GM13977 (cell line): Measurements from ENCODE around the gene PSG6.
"Not testable (repeated sequence)": the region's sequence is repeated elsewhere in the genome, so short reads cannot be mapped to it uniquely, and the experiment has no call there.

Experiments
- DNase-seq: peaks from one replicate; pipeline ENCODE4 v3.0.0; 2012; ENCODE audit warnings: low spot score
- CTCF ChIP-seq: IDR thresholded peaks from 2 replicates; pipeline ENCODE4 v1.5.1; 2012; ENCODE audit warnings: mild to moderate bottlenecking, control low read depth; ENCODE audit not compliant: insufficient read depth; ENCODE audit errors: extremely low read depth, missing control alignments
- in situ Hi-C: fragments of 300-500 bp; cut with MboI; formaldehyde crosslinking; loops from one replicate; pipeline ENCODE4 v1.12.0; 2022; ENCODE audit warnings: low sequenced_read_pairs, low pct_unique_long_range_greater_than_20kb, mixed read lengths, inconsistent platforms; ENCODE audit not compliant: unreplicated experiment

The PSG6 gene

GRCh38 chr19:42928896-42929295 is 11.2 kb upstream of the PSG6 start:
- no peak for TF ChIP-seq CTCF
- in situ Hi-C loops, result no loop called here
- no peak for DNase-seq

- in situ Hi-C loops, result no loop called here
- no peak for DNase-seq
- no peak for TF ChIP-seq CTCF
These were observed 9.1 kb upstream of the PSG6 start for GRCh38 chr19:42926781-42927180.

GRCh38 chr19:42923106-42923505 is 5.4 kb upstream of the PSG6 start:
- TF ChIP-seq CTCF, result peak; percentile 75
- peak; percentile 6 for DNase-seq
- in situ Hi-C loops, result not testable (repeated sequence)

GRCh38 chr19:42920971-42921370 is 3.3 kb upstream of the PSG6 start:
- DNase-seq, in situ Hi-C loops: not testable (repeated sequence)

- no peak for DNase-seq
- in situ Hi-C loops, result no loop called here
- no peak for TF ChIP-seq CTCF
These were observed 2.0 kb upstream of the PSG6 start for GRCh38 chr19:42919757-42920079.

- in situ Hi-C loops, DNase-seq: not testable (repeated sequence)
- TF ChIP-seq CTCF, result peak; percentile 20
These were observed 1.5 kb upstream of the PSG6 start for GRCh38 chr19:42919070-42919756.

- DNase-seq, in situ Hi-C loops: not testable (repeated sequence)
These were observed 829 bp upstream of the PSG6 start for GRCh38 chr19:42918377-42919069.

GRCh38 chr19:42916931-42917330 is 763 bp downstream of the PSG6 start:
- in situ Hi-C loops, DNase-seq: not testable (repeated sequence)

- DNase-seq, in situ Hi-C loops: not testable (repeated sequence)
These were observed 4.2 kb downstream of the PSG6 start for GRCh38 chr19:42913516-42913915.

GRCh38 chr19:42912941-42913340 is 4.8 kb downstream of the PSG6 start:
- DNase-seq, in situ Hi-C loops: not testable (repeated sequence)

- in situ Hi-C loops, result not testable (repeated sequence)
These were observed 6.0 kb downstream of the PSG6 start for GRCh38 chr19:42911731-42912130.

GRCh38 chr19:42906162-42906561 is 11.5 kb downstream of the PSG6 start:
- in situ Hi-C loops, result not testable (repeated sequence)

More at GRCh38 chr19:42911731-42912130, 6.0 kb downstream of the PSG6 start:
- not testable (repeated sequence) for DNase-seq

More at GRCh38 chr19:42906162-42906561, 11.5 kb downstream of the PSG6 start:
- not testable (repeated sequence) for DNase-seq
